ENCODE measurements around the gene FOXI1.
"Not testable (repeated sequence)": the region's sequence is repeated elsewhere in the genome, so short reads cannot be mapped to it uniquely, and the experiment has no call there.

GRCh38 chr5:170094329-170094728 lies 11.4 kb upstream of the FOXI1 start:
- TF ChIP-seq CTCF (IDR thresholded peaks at IDR 0.05; ENCODE audit: insufficient read depth, low read length, poor library complexity, severe bottlenecking); EZH2phosphoT487 (conservative IDR thresholded peaks at IDR 0.05; ENCODE audit: low read length): not testable (repeated sequence)
